NCI-H1436 treated with DMSO at 0.1 percent for 48 hours (cell line): Measurements from ENCODE around the gene SAMD10.
"Not testable (repeated sequence)": the region's sequence is repeated elsewhere in the genome, so short reads cannot be mapped to it uniquely, and the experiment has no call there.

Experiments used
- DNase-seq: peaks from one replicate; lab custom pipeline; 2025; lab: John Stamatoyannopoulos, UW

The SAMD10 gene

GRCh38 chr20:63968928-63969760 lies 10.3 kb downstream of the SAMD10 start:
- DNase-seq: no peak

- no peak for DNase-seq
These were observed 11.1 kb downstream of the SAMD10 start for GRCh38 chr20:63968136-63968927.

- DNase-seq: no peak
These were observed 11.9 kb downstream of the SAMD10 start for GRCh38 chr20:63967330-63968135.

- no peak for DNase-seq
These were observed 12.5 kb downstream of the SAMD10 start for GRCh38 chr20:63966944-63967322.

- DNase-seq: no peak
These were observed 13.1 kb downstream of the SAMD10 start for GRCh38 chr20:63966172-63966943.

DNA sequence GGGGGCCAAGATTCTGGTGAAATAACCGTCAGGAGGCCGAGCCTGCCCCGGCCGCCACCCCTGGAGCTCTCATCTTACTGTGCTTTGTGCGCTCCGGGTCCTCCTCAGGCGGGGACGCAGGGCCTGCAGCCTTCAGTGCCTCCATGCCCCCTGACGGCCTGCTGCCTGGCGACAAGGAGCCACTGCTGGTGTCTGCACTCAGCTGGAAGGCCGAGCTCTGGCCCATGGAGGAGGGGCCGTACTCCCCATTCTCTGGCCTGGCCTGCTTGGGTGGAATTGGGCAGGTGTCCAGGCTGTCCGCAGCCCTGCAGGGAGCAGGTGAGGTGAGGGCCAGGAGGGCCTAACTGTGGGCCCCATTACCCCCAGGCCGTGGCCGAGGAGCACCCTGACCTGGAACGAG lies 15.0 kb downstream of the SAMD10 start:
- DNase-seq: no peak

DNA sequence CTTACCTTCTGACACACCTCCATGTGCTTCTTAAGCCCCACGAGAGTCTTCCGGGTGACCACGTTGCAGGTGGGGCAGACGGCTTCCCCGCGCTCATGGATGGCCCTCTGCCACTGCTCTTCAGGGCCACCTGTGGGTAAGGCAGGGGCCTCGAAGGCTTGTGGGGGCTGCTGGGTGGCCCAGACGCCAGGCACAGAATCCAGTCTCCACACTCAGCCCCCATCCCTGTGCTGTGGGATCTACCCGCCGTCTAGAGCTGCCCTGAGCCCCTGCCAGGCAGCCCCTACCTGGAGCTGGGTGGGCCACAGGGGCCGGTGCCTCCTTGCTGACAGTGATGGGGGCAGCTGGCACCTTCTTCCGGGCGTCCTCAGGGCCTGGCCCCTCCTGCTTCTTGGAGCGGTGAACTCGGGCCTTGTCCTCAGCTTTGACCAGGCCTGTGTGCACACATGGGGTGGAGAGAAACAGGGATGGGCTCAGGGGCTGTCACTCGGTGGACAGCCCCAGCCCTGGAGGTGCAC lies 15.6 kb downstream of the SAMD10 start:
- DNase-seq: no peak

- no peak for DNase-seq
These were observed 16.1 kb downstream of the SAMD10 start for GRCh38 chr20:63963348-63963741.

- no peak for DNase-seq
These were observed 16.8 kb downstream of the SAMD10 start for GRCh38 chr20:63962426-63963347.

DNA sequence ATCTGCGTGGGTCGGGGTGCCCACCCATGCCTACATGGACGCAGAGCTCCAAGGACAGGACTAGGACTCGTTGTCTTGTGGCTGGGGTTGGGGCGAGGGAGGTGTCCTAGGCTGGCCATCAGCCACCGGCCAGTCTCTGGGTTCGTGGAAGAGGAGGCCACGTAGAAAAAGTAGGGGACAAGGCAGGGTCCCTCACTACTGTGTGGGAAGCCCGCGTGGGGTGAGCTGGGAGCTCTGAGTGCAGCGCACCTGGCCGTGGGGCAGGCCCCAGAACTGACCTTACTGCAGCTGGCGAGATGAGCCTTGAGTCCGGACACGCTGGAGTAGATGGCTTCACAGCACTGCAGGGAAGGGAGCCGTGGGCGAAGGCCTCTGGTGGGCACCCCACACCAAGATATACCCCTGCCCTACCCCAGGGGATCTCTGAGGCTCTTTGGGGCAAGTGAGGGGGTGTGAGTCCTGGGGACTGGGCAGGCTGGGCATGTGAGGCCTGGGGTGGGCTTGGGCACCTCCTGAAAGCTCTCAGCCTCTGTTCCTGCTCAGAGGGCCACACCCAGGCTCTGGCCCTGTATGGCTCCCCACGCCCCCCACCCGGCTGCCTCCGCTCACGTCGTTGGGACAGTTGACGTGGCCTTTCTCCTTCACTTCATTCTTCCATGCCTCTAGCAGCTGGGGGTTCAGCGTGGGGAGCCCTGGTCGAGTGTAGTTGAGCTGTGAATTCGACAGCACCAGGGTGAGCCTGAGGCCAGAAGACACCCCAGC lies 17.6 kb downstream of the SAMD10 start:
- no peak for DNase-seq

- DNase-seq: not testable (repeated sequence)
These were observed 18.5 kb downstream of the SAMD10 start for GRCh38 chr20:63960654-63961621.

GRCh38 chr20:63959699-63960075 lies 19.8 kb downstream of the SAMD10 start:
- DNase-seq: no peak

DNA sequence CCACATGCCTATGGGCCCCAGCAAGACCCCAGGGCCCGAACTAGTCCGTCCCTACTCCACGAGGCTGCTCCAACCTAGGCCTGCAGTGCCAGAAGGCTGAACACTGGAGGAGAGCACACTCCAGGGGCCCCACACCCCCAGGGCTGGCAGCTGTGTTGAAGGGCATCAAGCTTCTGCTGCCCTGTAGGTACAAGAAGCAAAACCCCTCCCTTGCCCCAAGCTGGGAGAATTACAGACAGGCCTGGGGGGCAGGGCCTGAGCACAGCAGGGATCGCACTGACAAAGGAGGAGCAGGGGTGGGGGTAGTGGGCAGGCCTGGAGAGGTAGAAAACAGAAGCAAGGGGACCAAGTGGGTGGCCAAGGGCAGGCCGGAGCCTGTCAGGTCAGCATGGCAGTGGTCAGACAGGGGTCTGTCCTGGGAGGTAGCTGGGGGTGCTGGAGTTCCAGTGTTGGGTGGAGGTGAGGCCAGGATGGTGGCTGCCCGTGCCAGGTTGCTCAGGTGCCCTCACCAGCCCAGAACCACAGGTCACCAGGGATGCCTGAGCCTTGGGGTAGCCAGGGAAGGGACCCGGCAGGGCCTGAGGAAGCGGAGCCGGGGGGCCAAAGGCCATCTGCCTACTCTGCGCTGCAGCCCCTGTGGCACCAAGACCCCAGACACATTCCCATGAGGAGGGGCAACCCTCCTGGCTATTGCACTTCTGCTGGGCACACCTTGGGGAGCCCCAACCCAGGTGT lies 20.3 kb downstream of the SAMD10 start:
- no peak for DNase-seq

GRCh38 chr20:63958471-63958870 lies 21.0 kb downstream of the SAMD10 start:
- no peak for DNase-seq

DNA sequence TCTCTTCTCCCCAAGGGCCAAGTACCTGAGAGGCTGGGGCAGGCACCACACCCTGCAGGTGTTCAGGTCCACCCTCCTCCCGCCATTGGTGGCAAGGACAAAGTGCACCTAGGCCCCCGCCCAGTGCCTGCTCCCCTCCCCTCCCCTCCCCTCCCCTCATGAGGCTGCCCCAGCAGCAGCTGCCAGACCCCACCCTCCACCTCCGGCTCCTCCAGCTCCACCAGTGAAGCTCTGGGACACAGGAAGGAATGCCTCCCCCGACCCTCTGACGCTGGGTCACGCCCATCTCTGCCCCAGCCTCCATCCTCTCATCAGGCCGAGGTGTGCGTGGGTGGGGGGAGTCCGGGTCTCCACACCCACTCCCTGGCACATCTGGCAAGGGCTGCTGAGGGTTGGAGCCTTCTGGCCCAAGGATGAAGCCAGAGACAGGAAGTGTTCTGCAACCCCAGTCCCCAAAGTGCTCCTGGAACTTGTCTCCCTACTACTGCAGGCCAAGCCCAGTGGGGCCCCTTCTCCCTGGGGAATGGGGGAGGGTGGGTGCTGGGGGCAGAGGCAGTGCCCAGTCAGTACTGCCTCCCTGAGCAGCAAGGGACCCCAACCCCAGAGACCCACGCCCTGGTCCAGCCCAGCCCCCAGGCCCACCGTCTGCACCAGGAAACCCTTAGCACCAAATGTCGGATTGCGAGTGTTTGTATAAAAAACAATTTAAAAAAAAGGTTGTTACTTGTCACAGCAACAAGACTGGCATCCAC lies 21.6 kb downstream of the SAMD10 start:
- DNase-seq: no peak

GRCh38 chr20:63957004-63957689 lies 22.3 kb downstream of the SAMD10 start:
- peak; percentile 47 for DNase-seq
